Measurements from ENCODE around the gene ALKBH3. TPM values are rescaled to one million over a fixed set of nuclear protein-coding genes. Genes with fewer than 3 reads are reported as not detected.

The ALKBH3 gene
- total RNA-seq, 1 donor from 2014 or later: 37.4 TPM

GRCh38 chr11:43903969-43904368, 23.3 kb downstream of the ALKBH3 start:
- DNase-seq (ENCODE audit: low spot score): no peak
- H3K4me3 ChIP-seq: no peak overlapping the region
- no peaks in the 10 kb centered on the region for H3K9me3 Mint-ChIP-seq

GRCh38 chr11:43904742-43905535, 24.3 kb downstream of the ALKBH3 start:
- H3K4me3 Mint-ChIP-seq: no peak overlapping the region
- no peak for TF ChIP-seq EZH2phosphoT487 (IDR thresholded peaks at IDR 0.05)
- TF ChIP-seq CTCF (IDR thresholded peaks at IDR 0.05): no peak
- TF ChIP-seq EZH2 (IDR thresholded peaks at IDR 0.05): no peak
- Histone ChIP-seq H3F3A (ENCODE audit: low read depth) (no peaks in the 10 kb centered on the region), H3K4me3 (no peak overlapping the region), H3K4me1 (no peaks in the 10 kb centered on the region), H3K36me3 (no peaks in the 10 kb centered on the region), H3K4me2 (no peak overlapping the region), H2AFZ (replicated peaks) (no peak overlapping the region), H3K9ac (no peak overlapping the region), H4K20me1 (ENCODE audit: low read depth) (peaks cover 6% of the 10 kb centered on the region), H3K27me3 (no peaks in the 10 kb centered on the region), H3K27ac (no peak overlapping the region), H3K79me2 (ENCODE audit: low read depth) (no peaks in the 10 kb centered on the region), H3K9me3 (ENCODE audit: low read depth) (no peaks in the 10 kb centered on the region)
- no peak overlapping the region for H3K27ac Mint-ChIP-seq
- H3K4me1 Mint-ChIP-seq: peaks cover 19% of the 10 kb centered on the region
- peaks cover 12% of the 10 kb centered on the region for H3K36me3 Mint-ChIP-seq
- no peak for DNase-seq (ENCODE audit: low spot score)
- no peaks in the 10 kb centered on the region for H3K27me3 Mint-ChIP-seq (ENCODE audit: insufficient read depth, low read depth)
- H3K9me3 Mint-ChIP-seq: no peaks in the 10 kb centered on the region

More at GRCh38 chr11:43903969-43904368, 23.3 kb downstream of the ALKBH3 start:
- Histone ChIP-seq H3K4me1 (no peaks in the 10 kb centered on the region), H3K9me3 (ENCODE audit: low read depth) (no peaks in the 10 kb centered on the region), H4K20me1 (ENCODE audit: low read depth) (peaks cover 6% of the 10 kb centered on the region), H3F3A (ENCODE audit: low read depth) (no peaks in the 10 kb centered on the region), H3K79me2 (ENCODE audit: low read depth) (no peaks in the 10 kb centered on the region), H3K9ac (no peak overlapping the region), H3K27ac (no peak overlapping the region), H3K4me2 (no peak overlapping the region), H3K36me3 (no peaks in the 10 kb centered on the region), H2AFZ (replicated peaks) (no peak overlapping the region), H3K27me3 (no peaks in the 10 kb centered on the region)
- Mint-ChIP-seq H3K4me1 (peaks cover 19% of the 10 kb centered on the region), H3K4me3 (no peak overlapping the region), H3K36me3 (peaks cover 14% of the 10 kb centered on the region), H3K27ac (no peak overlapping the region), H3K27me3 (ENCODE audit: insufficient read depth, low read depth) (no peaks in the 10 kb centered on the region)
- TF ChIP-seq CTCF (IDR thresholded peaks at IDR 0.05): no peak
- TF ChIP-seq EZH2 (IDR thresholded peaks at IDR 0.05): no peak
- no peak for TF ChIP-seq EZH2phosphoT487 (IDR thresholded peaks at IDR 0.05)

DNA sequence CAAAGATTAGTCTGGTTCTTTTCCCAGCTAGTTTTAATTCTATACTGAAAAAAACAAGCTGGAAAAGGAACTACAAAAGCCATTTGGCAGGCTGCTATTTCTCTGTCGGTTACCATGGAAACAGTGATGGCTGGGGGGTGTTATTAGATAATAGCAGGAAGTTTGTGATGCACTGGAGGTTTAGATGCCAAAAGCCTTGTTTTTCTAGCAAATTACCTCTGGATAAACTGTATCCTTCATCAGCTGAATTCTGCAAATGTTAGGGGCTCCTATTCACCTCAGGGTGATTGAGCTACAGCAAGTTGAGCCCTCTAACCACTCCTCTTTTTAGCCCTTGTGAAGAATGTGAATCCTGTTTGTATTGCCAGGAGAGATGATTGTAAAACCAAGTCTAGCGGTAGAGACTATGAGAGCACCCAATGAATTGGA, 25.2 kb downstream of the ALKBH3 start:
- Mint-ChIP-seq H3K27me3 (ENCODE audit: insufficient read depth, low read depth) (no peaks in the 10 kb centered on the region), H3K4me1 (peaks cover 19% of the 10 kb centered on the region), H3K9me3 (no peaks in the 10 kb centered on the region), H3K36me3 (peaks cover 13% of the 10 kb centered on the region), H3K27ac (no peak overlapping the region), H3K4me3 (no peak overlapping the region)
- H3K4me3 ChIP-seq: no peak overlapping the region
- H3K4me2 ChIP-seq: no peak overlapping the region
- H3K36me3 ChIP-seq: no peaks in the 10 kb centered on the region
- DNase-seq (ENCODE audit: low spot score): no peak
- no peaks in the 10 kb centered on the region for H3K4me1 ChIP-seq
- peaks cover 6% of the 10 kb centered on the region for H4K20me1 ChIP-seq (ENCODE audit: low read depth)
- no peaks in the 10 kb centered on the region for H3K27me3 ChIP-seq
- H3K9ac ChIP-seq: no peak overlapping the region
- no peak for TF ChIP-seq EZH2phosphoT487 (IDR thresholded peaks at IDR 0.05)
- no peak for TF ChIP-seq EZH2 (IDR thresholded peaks at IDR 0.05)
- TF ChIP-seq CTCF (IDR thresholded peaks at IDR 0.05): no peak
- H2AFZ ChIP-seq (replicated peaks): no peak overlapping the region
- H3F3A ChIP-seq (ENCODE audit: low read depth): no peaks in the 10 kb centered on the region
- no peaks in the 10 kb centered on the region for H3K79me2 ChIP-seq (ENCODE audit: low read depth)
- no peak overlapping the region for H3K27ac ChIP-seq
- H3K9me3 ChIP-seq (ENCODE audit: low read depth): no peaks in the 10 kb centered on the region
